Mesothelial cell of epicardium (in vitro differentiated cells): Measurements from ENCODE around the gene ITGA8. TPM values are rescaled to one million over a fixed set of nuclear protein-coding genes. Genes with fewer than 3 reads are reported as not detected.

Source experiments
- DNase-seq, 2 experiments: peaks; one replicate each; pipeline ENCODE4 v3.0.0; 2021; ENCODE audit warnings: low spot score in 2 of 2; ENCODE audit not compliant: unreplicated experiment in 2 of 2
- H3K27ac Mint-ChIP-seq: 2 replicates; pipeline ENCODE4 v1.8.0; 2021; ENCODE audit warnings: mixed read lengths
- H3K27me3 Mint-ChIP-seq: 2 replicates; pipeline ENCODE4 v1.8.0; 2021; ENCODE audit warnings: low read depth, mixed read lengths
- H3K36me3 Mint-ChIP-seq: 2 replicates; pipeline ENCODE4 v1.8.0; 2021; ENCODE audit warnings: mixed read lengths
- H3K4me1 Mint-ChIP-seq: 2 replicates; pipeline ENCODE4 v1.8.0; 2021; ENCODE audit warnings: mixed read lengths
- H3K4me3 Mint-ChIP-seq: 2 replicates; pipeline ENCODE4 v1.8.0; 2021; ENCODE audit warnings: mild to moderate bottlenecking, moderate library complexity, mixed read lengths
- H3K9me3 Mint-ChIP-seq: 2 replicates; pipeline ENCODE4 v1.8.0; 2021; ENCODE audit warnings: mixed read lengths
- CTCF ChIP-seq: fragments of 200-600 bp; sonication (generic); IDR thresholded peaks from one replicate; pipeline ENCODE4 v1.5.0; 2021; ENCODE audit warnings: antibody characterized with exemption; ENCODE audit not compliant: unreplicated experiment
- total RNA-seq: library from RNA; stranded (reverse); gene quantifications from 3 replicates; pipeline ENCODE4 v1.2.1, GENCODE V29; 2021

The ITGA8 gene
- total RNA-seq, 1 donor from 2014 or later: 21.7 TPM

- no peaks in the 10 kb centered on the region for H3K36me3 Mint-ChIP-seq
- DNase-seq: no peak
Observed at GRCh38 chr10:15712883-15713282, 6.8 kb downstream of the ITGA8 start.

DNA sequence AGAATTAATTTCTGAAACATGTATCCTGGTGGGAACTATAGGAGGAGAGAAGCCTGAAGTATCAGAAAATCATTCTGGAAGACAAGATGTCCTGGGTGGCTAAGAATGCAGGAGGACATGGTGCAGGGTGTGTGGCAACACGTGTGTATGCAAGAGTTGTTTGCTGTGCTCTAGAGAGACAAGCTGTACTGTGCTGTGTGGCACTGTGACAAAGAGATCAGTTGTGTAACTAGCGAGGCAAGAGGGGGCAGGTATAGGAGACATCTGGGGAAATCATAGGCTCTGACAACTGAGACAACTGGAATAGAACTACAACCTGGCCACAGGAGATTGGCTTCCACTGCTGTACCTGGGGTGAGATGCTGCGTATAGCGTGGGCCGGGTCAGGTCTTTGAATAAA lies 9.3 kb downstream of the ITGA8 start:
- Mint-ChIP-seq H3K27ac (no peak overlapping the region), H3K4me3 (no peak overlapping the region), H3K27me3 (peaks cover 27% of the 10 kb centered on the region), H3K36me3 (no peaks in the 10 kb centered on the region), H3K9me3 (no peaks in the 10 kb centered on the region), H3K4me1 (peaks cover 5% of the 10 kb centered on the region)
- DNase-seq: no peak
- no peak for TF ChIP-seq CTCF

More at GRCh38 chr10:15712883-15713282, 6.8 kb downstream of the ITGA8 start:
- TF ChIP-seq CTCF: no peak
- Mint-ChIP-seq H3K4me3 (no peak overlapping the region), H3K4me1 (peaks cover 10% of the 10 kb centered on the region), H3K27me3 (peaks cover 39% of the 10 kb centered on the region), H3K27ac (no peak overlapping the region), H3K9me3 (no peaks in the 10 kb centered on the region)

DNA sequence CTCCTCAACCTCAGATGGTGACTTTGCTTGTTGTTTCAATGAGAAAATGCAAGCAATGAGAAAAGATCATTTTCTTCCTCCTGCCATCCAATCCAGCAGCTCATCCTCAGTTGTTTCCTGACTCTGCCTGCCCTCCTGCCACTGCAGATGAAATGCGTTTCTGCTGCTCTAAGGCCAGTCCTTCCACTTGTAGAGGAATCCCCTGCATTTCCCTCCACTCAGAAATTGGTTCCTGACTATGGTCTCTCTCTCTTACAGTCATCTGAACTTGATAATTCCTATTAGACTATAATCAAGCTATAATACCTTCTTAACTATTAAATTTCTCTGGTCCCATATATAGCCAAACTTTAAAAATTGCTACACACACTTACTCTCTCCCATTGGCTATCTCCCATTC lies 14.4 kb downstream of the ITGA8 start:
- H3K27ac Mint-ChIP-seq: no peak overlapping the region
- H3K4me3 Mint-ChIP-seq: no peak overlapping the region
- H3K27me3 Mint-ChIP-seq: peaks cover 14% of the 10 kb centered on the region
- no peak for TF ChIP-seq CTCF
- no peak for DNase-seq
- no peaks in the 10 kb centered on the region for H3K9me3 Mint-ChIP-seq
- H3K4me1 Mint-ChIP-seq: no peaks in the 10 kb centered on the region
- H3K36me3 Mint-ChIP-seq: no peaks in the 10 kb centered on the region

GRCh38 chr10:15704581-15704968 lies 15.1 kb downstream of the ITGA8 start:
- DNase-seq: no peak
- Mint-ChIP-seq H3K4me3 (no peak overlapping the region), H3K4me1 (no peaks in the 10 kb centered on the region), H3K27ac (no peak overlapping the region), H3K9me3 (no peaks in the 10 kb centered on the region), H3K27me3 (peaks cover 20% of the 10 kb centered on the region), H3K36me3 (no peaks in the 10 kb centered on the region)
- no peak for TF ChIP-seq CTCF

DNA sequence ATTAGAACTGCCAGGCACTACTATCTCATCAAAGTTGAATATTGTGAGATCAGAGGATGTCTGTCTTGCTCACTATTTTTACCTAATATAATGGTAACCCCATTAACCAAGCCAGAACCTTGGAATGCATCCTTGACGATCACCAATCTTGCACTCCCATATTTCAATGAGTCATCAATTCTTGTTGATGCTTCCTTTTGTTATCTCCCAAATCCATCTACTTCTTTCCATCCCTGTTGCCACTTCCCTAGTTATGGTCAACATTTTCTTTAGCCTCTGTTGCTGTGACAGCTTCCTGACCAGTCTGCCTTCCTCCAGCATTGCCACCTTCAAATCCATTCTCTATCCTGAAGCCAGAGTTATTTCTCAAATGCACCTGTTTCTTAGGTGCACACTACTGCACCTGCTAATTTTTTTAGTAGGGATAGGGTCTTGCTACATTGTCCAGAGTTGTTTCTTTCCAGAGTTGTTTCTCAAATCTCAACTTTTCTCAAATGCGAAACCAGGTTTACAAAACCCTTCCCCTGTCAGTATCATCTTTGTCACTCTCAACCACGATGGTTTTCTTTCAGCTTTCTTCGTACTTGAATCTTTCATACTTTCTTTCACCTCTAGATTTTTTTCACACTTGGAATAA lies 15.7 kb downstream of the ITGA8 start:
- no peak for TF ChIP-seq CTCF

More for the DNA sequence above, 15.7 kb downstream of the ITGA8 start:
- no peaks in the 10 kb centered on the region for H3K36me3 Mint-ChIP-seq
- peaks cover 20% of the 10 kb centered on the region for H3K27me3 Mint-ChIP-seq
- DNase-seq: no peak
- no peak overlapping the region for H3K27ac Mint-ChIP-seq
- no peaks in the 10 kb centered on the region for H3K9me3 Mint-ChIP-seq
- H3K4me1 Mint-ChIP-seq: no peaks in the 10 kb centered on the region
- no peak overlapping the region for H3K4me3 Mint-ChIP-seq
